ENCODE results near the gene MLXIP. TPM values are rescaled to one million over a fixed set of nuclear protein-coding genes. Genes with fewer than 3 reads are reported as not detected.
"Not testable (repeated sequence)": the region's sequence is repeated elsewhere in the genome, so short reads cannot be mapped to it uniquely, and the experiment has no call there.

The MLXIP gene
- polyA plus RNA-seq, 4 donors: 8.5 to 55.0 (median 30.5) TPM

- Histone ChIP-seq H3K27ac (ENCODE audit: low read depth in 1 of 3, low read length in 2 of 3) (no peak overlapping the region), H3K36me3 (ENCODE audit: control insufficient read depth in 3 of 3, insufficient read depth in 2 of 3, low read depth in 1 of 3, low read length in 3 of 3) (peaks cover 0 to 74% (median 0%) of the 10 kb centered on the region in 3 donors), H3K4me3 (ENCODE audit: low read depth in 1 of 3, low read length in 3 of 3) (no peak overlapping the region), H3K9me3 (ENCODE audit: control insufficient read depth in 2 of 2, insufficient read depth in 1 of 2, low read depth in 1 of 2, low read length in 1 of 2) (no peaks in the 10 kb centered on the region), H3K4me1 (ENCODE audit: control insufficient read depth in 3 of 3, insufficient read depth in 2 of 3, low read depth in 1 of 3, low read length in 2 of 3) (peaks cover 0 to 3% (median 0%) of the 10 kb centered on the region in 3 donors), H3K27me3 (ENCODE audit: control insufficient read depth in 3 of 3, insufficient read depth in 3 of 3, low read length in 3 of 3) (no peaks in the 10 kb centered on the region)
- FAIRE-seq: no peak
- WGBS, 3 donors: 94 to 95% (median 95%) methylated on average over 8 of the region's 8 CpGs
- no peak for DNase-seq
Observed at GRCh38 chr12:122048151-122048550, 30.4 kb upstream of the MLXIP start.

DNA sequence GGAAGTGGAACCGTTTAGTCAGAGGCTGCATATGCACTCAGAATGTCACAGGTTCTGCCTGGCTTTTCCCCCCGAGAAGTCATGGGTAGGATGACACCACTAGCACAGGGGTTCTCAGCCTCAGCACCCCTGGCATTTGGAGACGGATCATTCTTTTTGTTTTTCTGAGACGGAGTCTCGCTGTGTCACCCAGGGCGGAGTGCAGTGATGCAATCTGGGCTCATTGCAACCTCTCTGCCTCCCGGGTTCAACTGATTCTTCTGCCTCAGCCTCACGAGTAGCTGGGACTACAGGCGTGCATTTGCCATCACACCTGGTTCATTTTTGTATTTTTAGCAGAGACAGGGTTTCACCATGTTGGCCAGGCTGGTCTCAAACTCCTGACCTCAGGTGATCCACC lies 28.7 kb upstream of the MLXIP start:
- H3K27ac ChIP-seq (ENCODE audit: low read depth in 1 of 3, low read length in 2 of 3): no peak overlapping the region
- 86 to 88% (median 88%) methylated on average over 9 of the region's 9 CpGs for WGBS, 3 donors
- FAIRE-seq: no peak

DNA sequence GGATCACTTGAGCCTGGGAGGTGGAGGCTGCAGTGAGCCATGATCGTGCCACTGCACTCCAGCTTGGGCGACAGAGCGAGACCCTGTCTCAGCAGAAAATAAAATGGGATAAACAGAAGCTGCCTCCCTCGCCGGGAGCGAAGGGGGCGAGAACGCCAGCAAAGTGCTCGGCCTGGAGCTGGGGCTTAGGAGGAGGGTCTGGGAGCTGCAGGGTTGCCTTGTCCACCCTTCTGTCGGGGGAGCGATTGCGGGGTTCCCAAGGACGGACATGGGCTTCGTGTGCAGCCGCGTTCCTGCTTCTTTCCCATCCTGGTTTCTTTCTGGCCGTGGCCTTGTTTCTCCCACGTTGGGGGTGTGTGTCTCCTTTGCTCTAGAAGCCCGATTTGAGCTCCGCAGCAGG lies 27.9 kb upstream of the MLXIP start:
- Histone ChIP-seq H3K9me3 (ENCODE audit: control insufficient read depth in 2 of 2, insufficient read depth in 1 of 2, low read depth in 1 of 2, low read length in 1 of 2) (no peaks in the 10 kb centered on the region), H3K4me1 (ENCODE audit: control insufficient read depth in 3 of 3, insufficient read depth in 2 of 3, low read depth in 1 of 3, low read length in 2 of 3) (peaks cover 0 to 16% (median 0%) of the 10 kb centered on the region in 3 donors), H3K36me3 (ENCODE audit: control insufficient read depth in 3 of 3, insufficient read depth in 2 of 3, low read depth in 1 of 3, low read length in 3 of 3) (peaks cover 0 to 68% (median 2%) of the 10 kb centered on the region in 3 donors), H3K27me3 (ENCODE audit: control insufficient read depth in 3 of 3, insufficient read depth in 3 of 3, low read length in 3 of 3) (no peaks in the 10 kb centered on the region), H3K4me3 (ENCODE audit: low read depth in 1 of 3, low read length in 3 of 3) (no peak overlapping the region), H3K27ac (ENCODE audit: low read depth in 1 of 3, low read length in 2 of 3) (peak overlapping the region in 1 of 3 donors; percentile 27)
- no peak for DNase-seq
- FAIRE-seq: no peak
- 89 to 95% (median 92%) methylated on average over 20 of the region's 20 CpGs for WGBS, 3 donors

More for the DNA sequence above, 28.7 kb upstream of the MLXIP start:
- no peaks in the 10 kb centered on the region for H3K27me3 ChIP-seq (ENCODE audit: control insufficient read depth in 3 of 3, insufficient read depth in 3 of 3, low read length in 3 of 3)
- no peak overlapping the region for H3K4me3 ChIP-seq (ENCODE audit: low read depth in 1 of 3, low read length in 3 of 3)
- DNase-seq: no peak
- peaks cover 0 to 8% (median 0%) of the 10 kb centered on the region in 3 donors for H3K4me1 ChIP-seq (ENCODE audit: control insufficient read depth in 3 of 3, insufficient read depth in 2 of 3, low read depth in 1 of 3, low read length in 2 of 3)
- H3K9me3 ChIP-seq (ENCODE audit: control insufficient read depth in 2 of 2, insufficient read depth in 1 of 2, low read depth in 1 of 2, low read length in 1 of 2): no peaks in the 10 kb centered on the region
- peaks cover 0 to 66% (median 0%) of the 10 kb centered on the region in 3 donors for H3K36me3 ChIP-seq (ENCODE audit: control insufficient read depth in 3 of 3, insufficient read depth in 2 of 3, low read depth in 1 of 3, low read length in 3 of 3)

GRCh38 chr12:122051231-122051876 lies 27.2 kb upstream of the MLXIP start:
- H3K4me3 ChIP-seq (ENCODE audit: low read depth in 1 of 3, low read length in 3 of 3): no peak overlapping the region
- no peak for DNase-seq
- no peaks in the 10 kb centered on the region for H3K9me3 ChIP-seq (ENCODE audit: control insufficient read depth in 2 of 2, insufficient read depth in 1 of 2, low read depth in 1 of 2, low read length in 1 of 2)
- H3K4me1 ChIP-seq (ENCODE audit: control insufficient read depth in 3 of 3, insufficient read depth in 2 of 3, low read depth in 1 of 3, low read length in 2 of 3): peaks cover 0 to 23% (median 0%) of the 10 kb centered on the region in 3 donors
- H3K27me3 ChIP-seq (ENCODE audit: control insufficient read depth in 3 of 3, insufficient read depth in 3 of 3, low read length in 3 of 3): no peaks in the 10 kb centered on the region
- no peak for FAIRE-seq
- WGBS, 3 donors: 53 to 56% (median 55%) methylated on average over 14 of the region's 14 CpGs
- H3K27ac ChIP-seq (ENCODE audit: low read depth in 1 of 3, low read length in 2 of 3): peak overlapping the region in 1 of 3 donors; percentile 27
- H3K36me3 ChIP-seq (ENCODE audit: control insufficient read depth in 3 of 3, insufficient read depth in 2 of 3, low read depth in 1 of 3, low read length in 3 of 3): peaks cover 0 to 68% (median 5%) of the 10 kb centered on the region in 3 donors

DNA sequence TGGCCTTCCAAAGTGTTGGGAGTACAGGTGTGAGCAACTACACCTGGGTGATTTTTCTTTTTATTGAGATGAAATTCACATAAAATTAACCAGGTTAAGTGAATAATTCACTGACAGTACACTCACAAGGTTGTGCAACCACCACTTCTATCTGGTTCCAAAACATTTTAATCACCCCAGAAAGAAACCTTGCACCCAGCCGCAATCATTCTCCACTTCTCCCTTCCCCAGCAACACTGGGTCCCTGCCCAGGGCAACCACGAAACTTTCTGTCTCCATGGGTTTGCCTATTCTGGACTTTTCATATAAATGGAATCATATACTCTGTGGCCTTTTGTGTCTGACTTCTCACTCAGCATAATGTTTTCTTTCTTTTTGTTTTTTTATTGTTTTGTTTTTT lies 26.3 kb upstream of the MLXIP start:
- DNase-seq: no peak
- H3K4me1 ChIP-seq (ENCODE audit: control insufficient read depth in 3 of 3, insufficient read depth in 2 of 3, low read depth in 1 of 3, low read length in 2 of 3): peaks cover 0 to 27% (median 0%) of the 10 kb centered on the region in 3 donors
- 82 to 93% (median 82%) methylated on average over 2 of the region's 2 CpGs for WGBS, 3 donors
- peaks cover 0 to 72% (median 5%) of the 10 kb centered on the region in 3 donors for H3K36me3 ChIP-seq (ENCODE audit: control insufficient read depth in 3 of 3, insufficient read depth in 2 of 3, low read depth in 1 of 3, low read length in 3 of 3)
- H3K9me3 ChIP-seq (ENCODE audit: control insufficient read depth in 2 of 2, insufficient read depth in 1 of 2, low read depth in 1 of 2, low read length in 1 of 2): no peaks in the 10 kb centered on the region
- no peak for FAIRE-seq
- no peaks in the 10 kb centered on the region for H3K27me3 ChIP-seq (ENCODE audit: control insufficient read depth in 3 of 3, insufficient read depth in 3 of 3, low read length in 3 of 3)
- no peak overlapping the region for H3K4me3 ChIP-seq (ENCODE audit: low read depth in 1 of 3, low read length in 3 of 3)
- H3K27ac ChIP-seq (ENCODE audit: low read depth in 1 of 3, low read length in 2 of 3): no peak overlapping the region

DNA sequence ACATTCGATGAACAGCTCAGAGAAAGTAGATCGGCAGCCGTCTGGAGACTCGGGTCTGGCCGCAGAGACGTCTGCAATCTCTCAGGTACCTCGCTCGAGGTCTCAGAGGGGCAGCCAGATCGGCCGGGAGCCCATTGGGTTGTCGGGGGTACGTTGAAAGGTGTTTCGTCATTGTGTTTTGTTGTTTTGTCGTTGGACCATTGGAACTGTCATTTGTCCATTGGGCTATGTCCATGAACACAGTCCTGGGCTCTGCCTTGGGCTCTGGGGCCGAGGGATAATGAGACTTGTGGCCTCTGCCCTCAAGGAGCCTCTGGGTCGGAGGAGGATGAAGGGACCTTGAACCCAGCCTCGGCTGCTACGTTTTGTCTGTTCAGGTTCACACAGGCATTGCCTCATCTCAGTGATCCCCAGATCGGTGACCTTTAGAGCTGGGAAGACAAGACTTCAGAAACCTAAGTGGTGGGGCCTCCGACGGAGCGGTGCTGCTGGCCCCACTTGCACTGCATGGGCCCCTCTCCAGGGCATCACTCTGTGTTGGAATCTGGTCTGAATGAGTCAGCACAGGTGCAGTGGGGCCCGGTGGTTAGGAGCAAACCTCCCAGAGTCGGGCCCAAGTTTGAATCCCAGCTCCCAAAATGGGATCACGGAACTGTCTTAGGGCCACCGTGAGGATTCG lies 23.6 kb upstream of the MLXIP start:
- peak in 1 of 2 donors; percentile 91 for DNase-seq
- no peak for FAIRE-seq
- peak overlapping the region in 1 of 3 donors; percentile 62 for H3K27ac ChIP-seq (ENCODE audit: low read depth in 1 of 3, low read length in 2 of 3)

GRCh38 chr12:122056406-122056805 lies 22.1 kb upstream of the MLXIP start:
- 96 to 97% (median 96%) methylated on average over 7 of the region's 7 CpGs for WGBS, 3 donors
- Histone ChIP-seq H3K4me1 (ENCODE audit: control insufficient read depth in 3 of 3, insufficient read depth in 2 of 3, low read depth in 1 of 3, low read length in 2 of 3) (peaks cover 0 to 28% (median 3%) of the 10 kb centered on the region in 3 donors), H3K36me3 (ENCODE audit: control insufficient read depth in 3 of 3, insufficient read depth in 2 of 3, low read depth in 1 of 3, low read length in 3 of 3) (peaks cover 0 to 72% (median 5%) of the 10 kb centered on the region in 3 donors)
- H3K4me3 ChIP-seq (ENCODE audit: low read depth in 1 of 3, low read length in 3 of 3); FAIRE-seq; H3K27ac ChIP-seq (ENCODE audit: low read depth in 1 of 3, low read length in 2 of 3); H3K9me3 ChIP-seq (ENCODE audit: control insufficient read depth in 2 of 2, insufficient read depth in 1 of 2, low read depth in 1 of 2, low read length in 1 of 2); DNase-seq; H3K27me3 ChIP-seq (ENCODE audit: control insufficient read depth in 3 of 3, insufficient read depth in 3 of 3, low read length in 3 of 3): not testable (repeated sequence)

More for the DNA sequence above, 23.6 kb upstream of the MLXIP start:
- no peaks in the 10 kb centered on the region for H3K27me3 ChIP-seq (ENCODE audit: control insufficient read depth in 3 of 3, insufficient read depth in 3 of 3, low read length in 3 of 3)
- H3K36me3 ChIP-seq (ENCODE audit: control insufficient read depth in 3 of 3, insufficient read depth in 2 of 3, low read depth in 1 of 3, low read length in 3 of 3): peaks cover 0 to 76% (median 5%) of the 10 kb centered on the region in 3 donors
- WGBS, 3 donors: 78 to 88% (median 80%) methylated on average over 27 of the region's 27 CpGs
- no peak overlapping the region for H3K4me3 ChIP-seq (ENCODE audit: low read depth in 1 of 3, low read length in 3 of 3)
- peaks cover 0 to 28% (median 0%) of the 10 kb centered on the region in 3 donors for H3K4me1 ChIP-seq (ENCODE audit: control insufficient read depth in 3 of 3, insufficient read depth in 2 of 3, low read depth in 1 of 3, low read length in 2 of 3)
- no peaks in the 10 kb centered on the region for H3K9me3 ChIP-seq (ENCODE audit: control insufficient read depth in 2 of 2, insufficient read depth in 1 of 2, low read depth in 1 of 2, low read length in 1 of 2)

GRCh38 chr12:122057007-122057735 lies 21.4 kb upstream of the MLXIP start:
- no peak for FAIRE-seq

More at GRCh38 chr12:122057007-122057735, 21.4 kb upstream of the MLXIP start:
- H3K4me3 ChIP-seq (ENCODE audit: low read depth in 1 of 3, low read length in 3 of 3): no peak overlapping the region
- 94 to 96% (median 94%) methylated on average over 11 of the region's 11 CpGs for WGBS, 3 donors
- peak in 1 of 2 donors; percentile 33 for DNase-seq
- H3K27me3 ChIP-seq (ENCODE audit: control insufficient read depth in 3 of 3, insufficient read depth in 3 of 3, low read length in 3 of 3): no peaks in the 10 kb centered on the region
- H3K36me3 ChIP-seq (ENCODE audit: control insufficient read depth in 3 of 3, insufficient read depth in 2 of 3, low read depth in 1 of 3, low read length in 3 of 3): peaks cover 0 to 76% (median 5%) of the 10 kb centered on the region in 3 donors
- no peaks in the 10 kb centered on the region for H3K9me3 ChIP-seq (ENCODE audit: control insufficient read depth in 2 of 2, insufficient read depth in 1 of 2, low read depth in 1 of 2, low read length in 1 of 2)
- H3K4me1 ChIP-seq (ENCODE audit: control insufficient read depth in 3 of 3, insufficient read depth in 2 of 3, low read depth in 1 of 3, low read length in 2 of 3): peaks cover 0 to 34% (median 3%) of the 10 kb centered on the region in 3 donors
- no peak overlapping the region for H3K27ac ChIP-seq (ENCODE audit: low read depth in 1 of 3, low read length in 2 of 3)
